NCI-H2196 treated with DMSO at 0.1 percent for 48 hours (cell line): ENCODE measurements around the gene PLXNC1.
"Not testable (repeated sequence)": the region's sequence is repeated elsewhere in the genome, so short reads cannot be mapped to it uniquely, and the experiment has no call there.

Experiments
- DNase-seq: peaks from one replicate; lab custom pipeline; 2025; ENCODE audit not compliant: unreplicated experiment; lab: John Stamatoyannopoulos, UW

Gene PLXNC1

DNA sequence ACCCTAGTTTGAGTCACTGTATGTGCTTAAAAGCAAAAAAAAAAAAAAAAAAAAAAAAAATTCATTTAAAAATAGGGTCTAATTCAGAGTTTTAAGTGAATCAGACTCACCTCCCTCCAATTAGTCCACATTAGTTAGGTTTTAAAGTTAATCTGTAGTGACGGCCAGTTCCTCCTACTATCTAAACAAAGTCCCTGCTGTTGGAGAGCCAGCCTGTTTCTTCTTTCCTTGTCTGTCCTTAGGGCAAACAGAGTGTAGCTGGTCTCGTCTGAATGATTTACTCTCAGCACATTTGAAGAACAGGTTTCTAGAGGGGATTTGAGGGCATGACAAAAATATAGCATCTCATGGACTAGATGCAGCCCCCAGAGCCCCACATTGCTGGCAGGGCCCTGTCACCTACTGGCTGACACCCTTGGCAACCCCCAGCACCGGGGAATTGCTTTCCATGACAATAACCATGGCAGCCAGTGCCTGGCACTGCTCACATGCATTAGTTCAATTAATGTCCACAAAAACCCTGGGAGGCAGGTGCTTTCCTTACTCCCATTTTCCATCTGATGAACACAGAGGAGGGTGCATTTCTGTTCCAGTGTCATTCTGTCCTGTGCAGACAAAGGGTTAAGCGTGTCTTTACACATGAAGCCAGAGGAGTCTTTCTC, 138.3 kb downstream of the PLXNC1 start:
- DNase-seq = no peak

DNA sequence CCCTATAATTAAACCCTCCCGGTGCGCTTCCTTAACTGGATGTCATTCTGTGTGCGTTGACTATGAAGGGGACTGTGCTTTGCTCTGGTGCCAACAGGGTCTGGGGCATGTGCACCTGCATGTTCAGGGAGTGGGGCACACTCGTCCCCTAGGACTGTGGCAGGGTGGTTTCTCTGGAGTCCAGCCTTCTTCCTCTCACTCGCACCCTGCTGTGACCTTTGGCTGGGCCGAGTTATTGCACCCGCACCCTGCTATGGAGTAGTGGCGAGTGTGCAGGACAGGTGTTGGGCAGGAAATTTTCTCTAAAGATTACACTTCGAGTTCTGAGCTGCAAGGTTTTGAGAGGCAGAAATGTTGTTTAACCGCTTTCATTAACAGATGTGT, 138.9 kb downstream of the PLXNC1 start:
- DNase-seq = no peak

DNA sequence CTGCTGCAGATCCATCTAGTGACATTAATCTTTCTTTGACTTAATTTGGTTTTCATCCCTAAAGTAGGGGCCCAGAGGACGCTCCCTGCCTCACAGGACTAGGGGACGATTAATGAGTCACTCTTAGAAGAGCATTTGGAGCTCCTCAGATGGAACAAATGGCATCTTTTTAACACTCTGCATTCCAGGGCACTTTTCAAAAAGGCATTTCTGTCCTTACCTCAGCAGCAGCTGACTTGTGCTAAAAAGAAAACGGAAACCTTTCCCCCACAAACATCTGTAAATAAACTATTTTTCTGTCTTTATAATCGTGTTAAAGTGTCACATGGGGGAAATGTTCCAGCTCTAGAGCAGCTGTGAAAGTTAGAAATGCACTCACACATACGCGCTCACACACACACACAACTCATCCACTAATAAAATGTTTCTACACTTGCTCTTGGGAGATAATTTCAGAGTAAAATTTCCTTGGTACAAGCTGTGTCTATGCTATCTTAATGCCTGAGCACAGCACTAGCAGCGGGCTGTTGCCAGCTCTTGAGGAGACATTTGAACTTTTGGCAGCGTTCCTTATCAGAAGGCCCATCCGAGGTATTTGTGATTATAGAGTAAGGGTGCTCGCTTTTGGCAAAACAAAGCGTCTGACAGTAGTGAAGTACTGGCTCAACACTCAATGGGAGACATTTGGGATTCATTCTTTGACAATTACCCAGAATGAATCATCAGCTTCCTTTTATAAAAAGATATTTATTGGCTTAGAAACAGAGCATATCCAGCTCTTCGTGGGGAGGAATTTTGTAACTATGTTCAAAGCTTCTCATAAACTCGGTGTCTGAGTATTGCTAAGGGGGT, 141.3 kb downstream of the PLXNC1 start:
- DNase-seq = no peak

DNA sequence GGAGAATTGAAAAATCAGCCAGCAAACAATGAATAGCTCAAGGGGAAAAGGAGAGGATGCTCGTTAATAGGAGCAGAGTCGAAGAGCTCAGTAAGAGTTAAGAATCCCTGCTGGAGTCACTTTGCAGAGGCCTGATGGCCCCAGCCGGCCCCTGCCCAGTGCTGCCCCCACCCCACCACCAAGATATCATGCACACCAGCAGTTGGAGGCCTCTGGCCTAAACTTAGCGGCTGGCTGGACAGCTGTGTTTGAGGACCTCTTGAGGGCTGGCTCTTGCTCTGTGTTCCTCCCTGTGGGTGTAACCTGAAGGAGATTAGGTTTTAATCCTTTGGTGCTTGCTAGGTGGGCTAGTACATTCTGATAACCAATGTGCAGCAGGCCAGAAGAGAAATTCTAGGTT, 142.0 kb downstream of the PLXNC1 start:
- DNase-seq = no peak

DNA sequence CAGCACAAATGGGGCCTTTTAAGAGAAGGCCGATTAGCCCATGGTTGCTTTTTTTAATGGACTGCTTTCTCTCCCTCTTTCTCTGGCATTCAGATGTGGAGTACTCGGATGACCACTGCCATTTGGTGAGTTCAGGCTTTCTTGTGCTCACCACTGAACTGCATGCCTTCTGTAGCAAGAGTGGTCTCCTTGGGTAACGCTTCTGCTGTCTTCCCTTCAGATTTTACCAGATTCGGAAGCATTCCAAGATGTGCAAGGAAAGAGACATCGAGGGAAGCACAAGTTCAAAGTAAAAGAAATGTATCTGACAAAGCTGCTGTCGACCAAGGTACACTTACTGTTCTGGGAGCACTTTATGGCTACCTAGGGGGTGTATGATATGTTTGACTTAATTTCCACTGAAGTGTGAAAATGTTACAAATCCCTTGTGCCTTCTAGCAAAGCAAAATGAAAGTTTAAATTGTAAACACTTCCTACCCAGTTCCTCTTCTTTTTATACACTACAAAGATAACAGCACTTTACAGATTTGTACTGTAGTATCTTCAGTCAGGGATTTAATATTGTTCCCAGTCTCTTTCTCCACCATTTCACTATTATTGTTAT, 148.8 kb downstream of the PLXNC1 start:
- DNase-seq = no peak

DNA sequence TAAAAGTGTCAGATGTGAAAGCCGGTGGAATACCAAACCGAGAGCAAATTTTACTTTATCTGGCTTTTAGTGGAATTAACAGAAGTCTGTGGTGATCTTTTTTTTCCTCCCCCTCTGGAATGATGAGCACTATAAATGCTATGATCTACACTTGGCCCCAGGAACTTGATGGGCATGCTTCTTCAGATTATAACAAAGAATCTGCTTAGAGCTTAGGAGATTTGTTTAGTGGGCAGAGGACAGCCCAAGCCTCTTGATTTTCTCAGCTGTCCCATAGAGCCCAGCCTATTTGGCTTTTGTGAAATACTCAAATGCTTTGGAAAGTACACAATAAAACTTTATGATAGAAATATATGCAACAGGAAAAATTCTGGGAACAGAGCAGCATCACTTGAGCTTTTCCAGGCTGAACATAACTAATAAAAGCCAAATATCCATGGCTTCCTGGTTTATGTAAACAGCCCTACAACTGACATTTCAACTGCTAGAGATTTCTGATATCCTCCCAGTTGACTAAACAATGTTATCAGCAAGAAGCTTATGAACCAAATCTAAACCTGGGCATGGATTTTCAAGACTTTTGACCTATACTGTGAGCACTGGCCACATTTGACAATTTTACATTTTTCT, 149.6 kb downstream of the PLXNC1 start:
- no peak for DNase-seq

DNA sequence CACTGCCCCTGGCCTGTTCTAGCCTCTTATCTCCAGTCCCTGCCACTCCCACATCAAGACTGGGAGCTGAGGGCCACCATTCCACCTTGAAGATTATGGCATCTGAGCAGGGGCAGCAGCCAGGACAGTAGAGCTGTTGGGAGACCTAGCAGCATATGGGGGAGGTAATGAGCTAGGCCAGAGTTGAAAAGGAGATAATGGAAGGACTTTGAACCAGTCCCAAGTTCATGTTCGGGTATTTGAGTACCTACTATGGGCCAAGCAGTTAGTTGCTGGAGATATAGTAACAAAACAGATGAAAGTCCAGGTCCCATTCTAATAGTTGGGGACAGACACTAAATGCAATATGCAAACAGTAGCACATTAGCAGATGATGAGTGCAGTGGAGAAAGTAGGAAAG, 151.5 kb downstream of the PLXNC1 start:
- DNase-seq = no peak

DNA sequence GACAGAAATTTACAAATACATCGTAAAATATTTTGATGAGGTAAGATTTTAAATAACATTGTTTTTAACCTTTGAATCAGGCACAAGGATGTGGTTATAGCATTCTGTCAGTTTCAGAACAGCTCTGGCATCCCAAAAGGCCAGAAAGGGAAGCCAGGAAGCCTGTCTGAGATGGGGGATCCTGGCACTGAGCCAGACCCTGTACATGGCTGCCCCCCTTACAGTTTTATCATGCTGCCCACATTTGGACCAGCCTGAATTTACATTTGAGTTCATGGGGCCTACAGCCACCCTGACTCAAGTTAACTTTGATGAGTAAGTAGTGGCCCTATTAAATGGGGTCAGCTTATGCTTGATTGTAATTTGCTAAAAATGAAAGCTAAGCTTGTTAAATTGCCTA, 155.6 kb downstream of the PLXNC1 start:
- DNase-seq = no peak

DNA sequence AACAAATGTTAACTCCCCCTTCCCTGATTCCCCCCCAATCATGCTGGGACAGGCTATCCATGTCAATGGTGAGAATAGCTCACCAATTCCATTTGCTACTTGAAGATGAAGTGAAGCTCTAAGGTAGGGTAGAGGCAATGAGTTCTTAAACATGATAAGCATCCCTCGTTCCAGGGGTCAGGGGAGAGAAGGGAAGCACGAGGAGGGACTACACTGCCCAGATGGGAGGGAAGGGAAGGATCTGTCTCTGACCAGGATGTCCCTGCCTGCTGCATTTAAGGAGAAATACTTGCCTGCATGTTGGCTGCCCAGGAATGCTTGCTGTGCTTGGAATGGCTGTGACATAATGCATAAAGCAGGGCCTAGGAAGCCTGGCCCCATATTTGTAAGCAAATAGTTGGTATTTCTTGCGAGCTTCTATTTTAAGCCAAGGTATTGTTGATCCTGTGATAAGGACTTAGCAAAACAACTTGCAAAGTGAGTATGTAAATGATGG, 156.2 kb downstream of the PLXNC1 start:
- no peak for DNase-seq

DNA sequence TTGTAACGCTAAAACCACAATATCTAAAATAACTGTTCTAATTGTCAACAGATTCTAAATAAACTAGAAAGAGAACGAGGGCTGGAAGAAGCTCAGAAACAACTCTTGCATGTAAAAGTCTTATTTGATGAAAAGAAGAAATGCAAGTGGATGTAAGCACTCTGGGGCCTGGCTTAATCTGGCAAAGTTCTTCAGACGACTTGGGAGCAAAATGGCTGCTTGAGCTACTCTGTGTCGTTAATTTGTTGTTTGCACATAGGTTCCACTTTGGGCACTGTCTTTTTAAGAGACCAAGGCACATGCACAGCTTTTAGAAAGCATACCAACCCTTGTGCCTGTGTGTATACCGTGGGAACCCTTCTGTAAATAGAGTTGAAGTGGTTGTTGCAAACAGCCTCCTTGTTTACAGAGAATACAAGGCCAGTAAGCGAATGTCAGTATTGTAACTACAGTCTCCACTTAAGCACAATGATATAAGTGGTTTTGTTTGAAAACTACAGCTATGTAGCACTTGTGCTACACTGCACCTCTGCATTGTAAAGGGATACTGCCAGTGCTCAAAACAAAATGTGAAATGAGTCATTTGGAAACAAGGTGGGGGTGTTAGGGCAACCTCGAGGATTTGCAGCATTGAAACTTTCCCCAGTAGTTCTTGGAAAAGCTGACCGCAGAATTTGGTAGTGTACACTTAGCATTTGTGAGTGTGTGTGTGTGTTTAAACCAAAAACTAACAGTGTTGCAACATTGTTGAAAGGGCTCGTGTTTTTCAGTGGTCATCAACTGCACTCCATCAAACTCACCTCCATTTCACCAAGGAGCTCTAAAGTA, 157.0 kb downstream of the PLXNC1 start:
- DNase-seq = no peak

DNA sequence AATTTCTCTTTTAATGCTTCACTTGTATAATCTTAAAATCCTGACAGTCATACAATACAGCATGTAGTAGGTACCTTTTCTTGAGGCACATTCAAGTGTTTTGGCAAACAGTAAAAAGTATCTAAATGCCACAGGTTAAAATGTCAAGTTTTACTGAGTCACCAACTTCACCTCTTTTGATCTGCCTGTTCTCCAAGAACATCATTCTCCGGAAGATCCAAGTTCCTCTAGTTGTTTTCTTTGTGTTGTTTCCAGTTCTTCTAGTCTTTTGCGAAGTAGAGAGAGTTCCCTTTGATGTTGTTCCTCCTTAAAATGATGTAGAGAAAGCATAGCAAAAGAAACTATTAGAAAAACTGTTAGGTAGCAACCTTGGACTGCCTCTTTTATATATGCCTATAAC, 160.2 kb downstream of the PLXNC1 start:
- no peak for DNase-seq

DNA sequence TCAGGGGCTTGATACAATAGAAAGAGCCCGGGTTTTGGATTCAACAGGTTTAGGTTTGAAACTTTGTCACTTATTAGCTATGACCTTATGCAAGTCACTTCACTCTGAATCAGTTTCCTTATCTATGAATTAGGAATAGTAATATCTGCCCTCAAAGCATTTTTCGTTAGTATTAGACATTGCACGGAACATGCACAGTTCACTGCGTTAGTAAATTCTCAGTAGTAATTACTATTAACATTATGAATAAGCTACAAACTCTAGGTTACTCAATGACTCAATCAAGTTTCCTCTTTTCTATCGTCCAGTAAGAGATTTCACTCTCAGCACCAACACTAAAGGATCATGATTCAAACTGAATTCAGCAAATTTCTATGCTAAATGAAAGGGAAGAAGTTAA, 161.0 kb downstream of the PLXNC1 start:
- no peak for DNase-seq

DNA sequence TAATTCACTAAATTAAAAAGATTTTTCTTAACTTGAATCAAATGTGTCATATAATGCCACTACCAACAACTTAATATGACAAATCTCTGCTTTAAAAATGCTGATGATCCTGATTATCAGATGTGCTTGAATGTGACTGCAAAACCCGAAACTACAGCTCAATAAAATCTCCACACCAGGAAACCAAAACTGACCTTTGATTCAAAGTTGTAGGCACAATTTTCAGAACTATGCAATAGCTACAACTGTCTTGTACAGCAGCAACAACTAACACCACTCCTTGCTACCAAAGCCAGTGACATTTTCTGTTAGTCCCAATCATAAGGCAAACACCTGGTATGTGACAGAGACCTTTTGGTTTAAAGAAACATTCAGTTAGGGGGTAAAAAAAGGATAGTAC, 164.0 kb downstream of the PLXNC1 start:
- no peak for DNase-seq

DNA sequence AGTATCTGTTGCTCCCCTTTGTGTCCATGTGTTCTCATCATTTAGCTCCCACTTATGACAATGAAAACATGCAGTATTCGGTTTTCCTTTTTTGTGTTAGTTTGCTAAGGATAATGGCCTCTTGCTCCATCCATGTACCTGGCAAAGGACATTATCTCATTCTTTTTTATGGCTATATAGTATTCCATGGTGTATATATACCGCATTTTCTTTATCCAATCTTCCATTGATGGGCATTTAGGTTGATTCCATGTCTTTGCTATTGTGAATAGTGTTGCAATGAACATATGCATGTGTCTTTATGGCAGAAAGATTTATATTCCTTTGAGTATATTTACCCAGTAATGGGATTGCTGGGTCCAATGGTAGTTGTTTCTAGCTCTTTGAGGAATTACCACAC, 168.2 kb downstream of the PLXNC1 start:
- not testable (repeated sequence) for DNase-seq

DNA sequence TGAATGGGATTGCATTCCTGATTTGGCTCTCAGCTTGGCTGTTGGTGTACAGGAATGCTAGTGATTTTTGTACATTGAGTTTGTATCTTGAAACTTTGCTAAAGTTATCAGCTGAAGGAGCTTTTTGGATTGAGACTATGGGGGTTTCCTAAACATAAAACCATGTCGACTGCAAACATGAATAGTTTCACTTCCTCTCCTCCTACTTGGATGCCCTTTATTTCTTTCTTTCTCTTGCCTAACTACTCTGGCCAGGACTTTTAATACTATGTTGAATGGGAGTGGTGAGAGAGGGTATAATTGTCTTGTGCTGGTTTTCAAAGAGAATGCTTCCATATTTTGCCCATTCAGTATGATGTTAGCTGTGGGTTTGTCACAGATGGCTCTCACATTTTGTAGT, 169.8 kb downstream of the PLXNC1 start:
- no peak for DNase-seq

DNA sequence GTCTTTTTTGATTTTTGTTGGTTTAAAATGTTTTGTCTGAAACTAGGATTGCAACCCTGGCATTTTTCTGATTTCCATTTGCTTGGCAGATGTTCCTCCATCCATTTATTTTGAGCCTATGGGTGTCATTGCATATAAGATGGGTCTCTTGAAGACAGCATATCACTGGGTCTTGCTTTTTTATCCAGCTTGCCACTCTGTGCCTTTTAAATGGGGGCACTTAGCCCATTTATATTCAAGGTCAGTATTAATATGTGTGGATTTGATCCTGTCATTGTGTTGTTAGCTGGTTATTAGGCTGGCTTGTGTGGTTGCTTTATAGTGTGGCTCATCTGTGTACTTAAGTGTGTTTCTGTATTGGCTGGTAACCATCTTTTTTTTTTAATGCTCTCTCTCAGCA, 171.7 kb downstream of the PLXNC1 start:
- no peak for DNase-seq

DNA sequence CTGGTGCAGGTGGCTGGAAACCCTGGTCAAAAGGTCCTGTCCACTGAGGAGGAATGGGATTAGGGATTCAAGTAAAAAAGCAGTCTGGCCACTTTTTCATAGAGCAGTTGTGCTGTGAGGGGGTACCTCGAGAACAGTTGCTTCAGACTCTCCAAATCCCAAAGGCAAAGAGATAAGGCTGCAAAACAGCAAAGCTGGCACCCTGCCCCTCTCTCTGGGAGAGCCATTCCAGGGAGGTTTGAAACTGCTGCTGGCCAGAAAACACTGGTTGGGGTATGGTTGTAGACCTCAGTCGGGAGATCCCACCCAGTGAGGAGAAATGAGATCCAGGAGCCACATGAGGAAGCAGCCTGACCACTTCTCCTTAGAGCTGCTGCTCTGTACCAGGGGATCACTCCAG, 174.0 kb downstream of the PLXNC1 start:
- no peak for DNase-seq

DNA sequence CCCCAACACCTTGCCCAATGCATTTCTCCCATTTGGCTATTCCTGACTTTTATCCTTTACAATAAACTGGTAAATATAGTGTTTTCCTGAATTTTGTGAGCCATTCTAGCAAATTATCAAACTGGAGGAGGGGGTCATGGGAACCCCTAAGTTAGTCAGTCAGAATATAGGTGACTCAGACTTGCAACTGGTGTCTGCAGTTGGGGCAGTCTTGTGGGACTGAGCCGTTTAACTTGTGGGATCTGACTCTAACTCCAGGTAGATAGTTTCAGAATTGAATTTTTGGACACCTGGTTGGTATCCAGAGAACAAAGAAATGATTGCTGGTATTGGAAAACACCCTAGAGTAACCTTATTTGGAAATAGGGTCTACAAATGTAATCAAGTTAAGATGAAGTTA, 177.9 kb downstream of the PLXNC1 start:
- no peak for DNase-seq

DNA sequence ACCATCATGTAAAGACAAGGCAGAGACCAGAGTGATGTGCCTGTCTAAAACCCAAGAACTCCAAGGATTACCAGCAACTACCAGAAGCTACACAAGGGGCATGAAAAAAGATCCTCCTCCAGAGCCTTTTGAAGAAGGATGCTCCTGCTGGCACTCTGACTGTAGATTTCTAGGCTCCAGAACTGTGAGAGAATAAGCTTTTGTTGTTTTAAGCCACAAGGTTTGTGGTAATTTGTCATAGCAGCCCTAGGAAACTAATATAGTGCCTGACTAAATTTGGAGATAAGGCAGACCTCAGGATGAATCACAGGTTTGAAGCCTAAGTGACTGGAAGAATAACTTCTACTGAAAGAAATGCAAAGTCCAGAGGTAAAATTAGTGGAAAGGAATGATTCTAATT, 178.3 kb downstream of the PLXNC1 start:
- no peak for DNase-seq

DNA sequence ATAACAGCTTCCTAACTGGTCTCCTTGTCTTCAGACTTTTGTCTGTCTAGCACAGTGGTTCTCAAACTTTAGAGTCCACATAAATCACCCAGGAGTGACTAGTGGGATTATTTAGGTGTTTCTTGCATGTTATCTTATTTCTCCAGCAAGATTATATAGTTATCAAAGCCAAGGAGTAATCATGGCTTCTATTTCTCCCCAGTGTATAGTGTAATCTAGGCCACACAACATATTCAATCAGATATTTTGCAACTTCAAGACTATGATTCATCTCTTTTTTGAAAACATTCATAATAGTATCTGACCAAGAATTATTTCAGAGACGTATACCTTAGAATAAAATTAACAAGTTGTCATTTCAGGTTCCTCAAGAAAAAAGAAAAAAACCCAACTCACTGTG, 179.4 kb downstream of the PLXNC1 start:
- no peak for DNase-seq

DNA sequence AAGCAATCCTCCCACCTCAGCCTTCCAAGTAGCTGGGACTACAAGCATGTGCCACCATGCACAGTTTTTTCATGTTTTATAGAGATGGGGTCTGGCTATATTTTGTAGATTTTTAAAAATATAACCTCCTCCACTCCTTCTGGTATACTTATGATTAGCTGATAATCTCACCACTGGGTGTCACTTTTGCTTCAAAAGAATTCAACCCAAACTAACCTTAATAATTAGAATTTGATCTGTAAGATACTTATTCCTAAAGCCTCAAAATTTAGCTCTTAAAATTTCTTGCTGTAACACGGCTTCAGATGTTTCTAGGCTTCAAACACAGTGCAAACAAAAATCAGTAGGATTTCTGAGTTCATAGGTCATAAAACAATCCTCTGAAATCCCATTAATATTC, 181.0 kb downstream of the PLXNC1 start:
- DNase-seq = no peak
